ENCODE data around the gene WNT3A. TPM values are rescaled to one million over a fixed set of nuclear protein-coding genes. Genes with fewer than 3 reads are reported as not detected.

WNT3A gene
- polyA plus RNA-seq, 3 donors = not detected

GRCh38 chr1:228033376-228033775 is 26.6 kb downstream of the WNT3A start:
- no peak overlapping the region for H3K4me3 Mint-ChIP-seq
- H3K4me2 ChIP-seq (replicated peaks; ENCODE audit: extremely low read depth, low read length, poor library complexity, severe bottlenecking) = no peak overlapping the region
- peaks cover 11 to 27% of the 10 kb centered on the region in 2 donors for H3K27me3 ChIP-seq (ENCODE audit: control insufficient read depth in 2 of 2, insufficient read depth in 2 of 2, low read length in 2 of 2)
- no peak overlapping the region for H3K27ac ChIP-seq (ENCODE audit: low read depth in 1 of 2, low read length in 2 of 2)
- H3K4me1 ChIP-seq (ENCODE audit: control insufficient read depth in 1 of 2, insufficient read depth in 2 of 2, low read length in 2 of 2) = no peaks in the 10 kb centered on the region
- H3K36me3 Mint-ChIP-seq = no peaks in the 10 kb centered on the region
- H2AFZ ChIP-seq (ENCODE audit: insufficient read depth, low read depth, low read length, poor library complexity, severe bottlenecking) = no peak overlapping the region
- DNase-seq = no peak
- H3K79me2 ChIP-seq (ENCODE audit: insufficient read depth, low read length) = no peaks in the 10 kb centered on the region
- no peak overlapping the region for H3K4me3 ChIP-seq (replicated peaks in 1 of 3; ENCODE audit: low read depth in 2 of 3, low read length in 3 of 3)
- 100% methylated on average over 1 of the region's 2 CpGs for WGBS (ENCODE audit: insufficient coverage)
- no peak for TF ChIP-seq CTCF (IDR thresholded peaks at IDR 0.05)
- H3K9me3 Mint-ChIP-seq = peaks cover 0 to 7% (median 1%) of the 10 kb centered on the region in 7 donors
- no peak overlapping the region for H3K9ac ChIP-seq (ENCODE audit: insufficient read depth, low read length, poor library complexity, severe bottlenecking)
- H3K27ac Mint-ChIP-seq = no peak overlapping the region
- no peaks in the 10 kb centered on the region for H4K20me1 ChIP-seq (ENCODE audit: insufficient read depth, low read length)
- H3K9me3 ChIP-seq (replicated peaks in 1 of 2; ENCODE audit: control insufficient read depth in 1 of 2, insufficient read depth in 1 of 2, low read length in 2 of 2) = peaks cover 0 to 3% of the 10 kb centered on the region in 2 donors
- H3K36me3 ChIP-seq (replicated peaks in 1 of 2; ENCODE audit: control insufficient read depth in 1 of 2, insufficient read depth in 2 of 2, low read length in 2 of 2) = no peaks in the 10 kb centered on the region
- H3K4me1 Mint-ChIP-seq = no peaks in the 10 kb centered on the region
- intact Hi-C loops (cut with micrococcal nuclease) = no loop called here
- H3K27me3 Mint-ChIP-seq (ENCODE audit: low read depth in 3 of 3) = peaks cover 18 to 33% (median 24%) of the 10 kb centered on the region in 3 donors

GRCh38 chr1:228034954-228035837 is 28.4 kb downstream of the WNT3A start:
- Histone ChIP-seq H3K36me3 (replicated peaks in 1 of 2; ENCODE audit: control insufficient read depth in 1 of 2, insufficient read depth in 2 of 2, low read length in 2 of 2) (no peaks in the 10 kb centered on the region), H3K27ac (ENCODE audit: low read depth in 1 of 2, low read length in 2 of 2) (no peak overlapping the region), H3K4me3 (replicated peaks in 1 of 3; ENCODE audit: low read depth in 2 of 3, low read length in 3 of 3) (no peak overlapping the region), H3K4me2 (replicated peaks; ENCODE audit: extremely low read depth, low read length, poor library complexity, severe bottlenecking) (no peak overlapping the region), H3K4me1 (ENCODE audit: control insufficient read depth in 1 of 2, insufficient read depth in 2 of 2, low read length in 2 of 2) (no peaks in the 10 kb centered on the region), H3K27me3 (ENCODE audit: control insufficient read depth in 2 of 2, insufficient read depth in 2 of 2, low read length in 2 of 2) (peaks cover 11 to 43% of the 10 kb centered on the region in 2 donors), H3K79me2 (ENCODE audit: insufficient read depth, low read length) (no peaks in the 10 kb centered on the region), H3K9me3 (replicated peaks in 1 of 2; ENCODE audit: control insufficient read depth in 1 of 2, insufficient read depth in 1 of 2, low read length in 2 of 2) (peaks cover 0 to 7% of the 10 kb centered on the region in 2 donors), H2AFZ (ENCODE audit: insufficient read depth, low read depth, low read length, poor library complexity, severe bottlenecking) (no peak overlapping the region), H3K9ac (ENCODE audit: insufficient read depth, low read length, poor library complexity, severe bottlenecking) (no peak overlapping the region), H4K20me1 (ENCODE audit: insufficient read depth, low read length) (no peaks in the 10 kb centered on the region)
- H3K36me3 Mint-ChIP-seq = no peaks in the 10 kb centered on the region
- DNase-seq = no peak
- H3K27me3 Mint-ChIP-seq (ENCODE audit: low read depth in 3 of 3) = peaks cover 32 to 47% (median 37%) of the 10 kb centered on the region in 3 donors
- WGBS (ENCODE audit: insufficient coverage) = 88% methylated on average over 15 of the region's 16 CpGs
- intact Hi-C loops (cut with micrococcal nuclease) = no loop called here
- peaks cover 0 to 7% (median 2%) of the 10 kb centered on the region in 7 donors for H3K9me3 Mint-ChIP-seq
- no peaks in the 10 kb centered on the region for H3K4me1 Mint-ChIP-seq
- H3K4me3 Mint-ChIP-seq = no peak overlapping the region
- TF ChIP-seq CTCF (IDR thresholded peaks at IDR 0.05) = no peak
- peak overlapping the region in 1 of 7 donors; percentile 63 for H3K27ac Mint-ChIP-seq
